CD14-positive monocyte (primary cell): ENCODE measurements around the gene VPS35L. TPM values are rescaled to one million over a fixed set of nuclear protein-coding genes. Genes with fewer than 3 reads are reported as not detected.

Experiments used
- DNase-seq, 3 donors: peaks; one replicate each; pipeline ENCODE4 v3.0.0-alpha.2; 2011 to 2022
- H2AFZ ChIP-seq: 2 replicates; pipeline ENCODE4 v1.6.0; 2012; ENCODE audit warnings: mild to moderate bottlenecking, low read depth, low read length, inconsistent platforms; ENCODE audit not compliant: insufficient read depth, poor library complexity, severe bottlenecking
- H3K27ac ChIP-seq, 2 donors: 1 replicate in 1 of 2; 2 replicates in 1 of 2; pipeline ENCODE4 v1.5.1; 2012 to 2013; ENCODE audit warnings: low read length in 2 of 2, control low read depth in 1 of 2, inconsistent platforms in 1 of 2, low read depth in 1 of 2, mild to moderate bottlenecking in 1 of 2
- H3K27me3 ChIP-seq, 2 donors: one replicate each; pipeline versions ENCODE4 v1.6.0 to v1.6.1; 2011 to 2013; ENCODE audit warnings: low read length in 2 of 2; ENCODE audit not compliant: control insufficient read depth in 2 of 2, insufficient read depth in 2 of 2
- H3K36me3 ChIP-seq, 2 donors: replicated peaks in 1 of 2; 1 replicate in 1 of 2; 2 replicates in 1 of 2; pipeline versions ENCODE4 v1.5.1 to v1.6.1; 2012 to 2013; ENCODE audit warnings: low read length in 2 of 2, control low read depth in 1 of 2, inconsistent platforms in 1 of 2, mild to moderate bottlenecking in 1 of 2; ENCODE audit not compliant: insufficient read depth in 2 of 2, control insufficient read depth in 1 of 2
- H3K4me1 ChIP-seq, 2 donors: 1 replicate in 1 of 2; 2 replicates in 1 of 2; pipeline versions ENCODE4 v1.5.1 to v1.6.1; 2012 to 2013; ENCODE audit warnings: low read length in 2 of 2, control low read depth in 1 of 2, inconsistent platforms in 1 of 2, mild to moderate bottlenecking in 1 of 2, moderate library complexity in 1 of 2; ENCODE audit not compliant: insufficient read depth in 2 of 2, control insufficient read depth in 1 of 2
- H3K4me2 ChIP-seq: replicated peaks from 2 replicates; pipeline ENCODE3; 2012; ENCODE audit warnings: low read length, moderate library complexity, mild to moderate bottlenecking; ENCODE audit not compliant: poor library complexity, severe bottlenecking; ENCODE audit errors: extremely low read depth
- H3K4me3 ChIP-seq, 3 experiments: fragments of 200-600 bp in 1 of 3; sonication (generic) in 1 of 3; replicated peaks in 1 of 3; 1 replicate in 2 of 3; 2 replicates in 1 of 3; pipeline ENCODE4 v1.5.1; 2011 to 2013; ENCODE audit warnings: low read length in 3 of 3, mild to moderate bottlenecking in 3 of 3, control low read depth in 2 of 3, low read depth in 2 of 3, inconsistent platforms in 1 of 3, moderate library complexity in 1 of 3
- H3K79me2 ChIP-seq: 2 replicates; pipeline ENCODE4 v1.6.0; 2012; ENCODE audit warnings: mild to moderate bottlenecking, control low read depth, inconsistent platforms, low read length, moderate library complexity; ENCODE audit not compliant: insufficient read depth
- H3K9ac ChIP-seq: 2 replicates; pipeline ENCODE4 v1.6.0; 2017; ENCODE audit warnings: low read length, mild to moderate bottlenecking; ENCODE audit not compliant: insufficient read depth, poor library complexity, severe bottlenecking
- H3K9me3 ChIP-seq, 2 donors: replicated peaks in 1 of 2; 1 replicate in 1 of 2; 2 replicates in 1 of 2; pipeline versions ENCODE4 v1.5.1 to v1.6.1; 2012 to 2013; ENCODE audit warnings: low read length in 2 of 2, control low read depth in 1 of 2; ENCODE audit not compliant: control insufficient read depth in 1 of 2, insufficient read depth in 1 of 2
- H4K20me1 ChIP-seq: 2 replicates; pipeline ENCODE4 v1.6.0; 2012; ENCODE audit warnings: mild to moderate bottlenecking, low read length, control low read depth, moderate library complexity; ENCODE audit not compliant: insufficient read depth
- H3K27ac Mint-ChIP-seq, 7 donors: one replicate each; pipeline ENCODE4 v1.8.0; 2020; ENCODE audit warnings: mild to moderate bottlenecking in 7 of 7, mixed read lengths in 7 of 7, moderate library complexity in 6 of 7, inconsistent platforms in 2 of 7
- H3K27me3 Mint-ChIP-seq, 3 donors: one replicate each; pipeline ENCODE4 v1.8.0; 2021 to 2022; ENCODE audit warnings: low read depth in 3 of 3, mild to moderate bottlenecking in 3 of 3, mixed read lengths in 3 of 3, moderate library complexity in 3 of 3, inconsistent platforms in 1 of 3
- H3K36me3 Mint-ChIP-seq, 2 donors: one replicate each; pipeline ENCODE4 v1.8.0; 2020; ENCODE audit warnings: mixed read lengths in 2 of 2, inconsistent platforms in 1 of 2, mild to moderate bottlenecking in 1 of 2
- H3K4me1 Mint-ChIP-seq: one replicate; pipeline ENCODE4 v1.8.0; 2020; ENCODE audit warnings: mild to moderate bottlenecking, mixed read lengths
- H3K4me3 Mint-ChIP-seq, 2 donors: one replicate each; pipeline ENCODE4 v1.8.0; 2020; ENCODE audit warnings: mild to moderate bottlenecking in 2 of 2, mixed read lengths in 2 of 2, moderate library complexity in 1 of 2
- H3K9me3 Mint-ChIP-seq, 7 donors: one replicate each; pipeline ENCODE4 v1.8.0; 2020 to 2022; ENCODE audit warnings: mixed read lengths in 7 of 7, mild to moderate bottlenecking in 6 of 7, moderate library complexity in 6 of 7, inconsistent platforms in 2 of 7
- CTCF ChIP-seq: fragments of 200-600 bp; IDR thresholded peaks from one replicate; pipeline ENCODE4 v1.8.0; 2022; ENCODE audit warnings: antibody characterized with exemption, mild to moderate bottlenecking
- WGBS: methylation state at CpG from one replicate; pipeline ENCODE4 v1.1.5; 2013; ENCODE audit warnings: missing lambda C conversion rate; ENCODE audit not compliant: insufficient coverage; 5-methylcytosine and 5-hydroxymethylcytosine counted together
- intact Hi-C, 2 donors: fragments of 100-400 bp; cut with micrococcal nuclease; formaldehyde crosslinking; loops; one replicate each; pipeline versions ENCODE4 v1.15.0 to v1.15.1; 2023
- polyA plus RNA-seq, 3 donors: library from polyadenylated mRNA; depleted of rRNA in 1 of 3; unstranded in 2 of 3; stranded (reverse) in 1 of 3; fragments of 300-500 nt in 2 of 3; fragments of >200 nt in 1 of 3; fragmentation: Illumina TruSeq in 2 of 3; gene quantifications; 1 replicate in 2 of 3; 2 replicates in 1 of 3; pipeline ENCODE4 v1.2.3, GENCODE V29; 2012 to 2021

VPS35L gene
- polyA plus RNA-seq, 3 donors: 29.7 to 51.4 (median 48.8) TPM

DNA sequence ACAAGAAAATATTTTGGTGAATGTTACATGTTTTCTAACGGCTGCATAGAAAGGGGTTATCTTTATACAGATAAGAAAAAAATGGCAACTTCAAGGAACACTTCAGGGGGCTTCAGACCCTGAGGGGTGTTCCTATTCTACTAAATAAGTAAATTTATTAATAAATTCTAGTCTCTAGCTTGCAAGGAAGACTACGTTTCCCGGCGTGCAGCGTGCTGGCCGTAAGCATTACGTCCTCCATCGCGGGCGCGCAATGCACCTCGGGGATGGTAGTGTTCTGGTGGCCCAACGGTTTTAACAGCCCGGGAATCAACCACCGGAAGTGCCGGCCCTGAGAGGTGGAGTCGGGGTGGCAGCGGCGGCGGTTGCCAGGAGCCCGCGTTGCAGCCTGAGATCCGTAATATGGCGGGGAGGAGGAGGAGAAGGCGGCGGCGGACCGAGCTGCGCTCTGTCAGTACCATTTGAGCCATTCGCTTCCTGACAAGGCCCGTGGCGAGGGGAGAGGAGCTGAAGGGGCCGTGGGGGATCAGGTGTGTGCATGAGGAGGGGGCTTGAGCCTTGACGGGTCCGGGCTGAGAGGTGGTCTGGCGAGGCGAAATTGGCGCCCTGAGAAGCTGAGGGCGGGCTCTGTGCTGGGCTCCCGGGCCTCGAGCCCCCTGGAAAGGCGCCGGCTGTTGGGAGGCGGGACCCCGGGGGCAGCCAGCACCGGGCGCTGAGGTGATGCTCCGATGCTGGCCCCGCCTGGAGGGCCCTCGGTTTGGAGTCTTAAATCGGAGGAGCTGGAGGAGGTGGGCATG lies 31.7 kb upstream of the VPS35L start, which contains the start of gene CCP110:
Gene CCP110, plus strand, starts transcription at position 384 of the 797 bp plus-strand sequence. CDS start 3,940 bp downstream, outside the sequence.
- Histone ChIP-seq H4K20me1 (peaks cover 8% of the 10 kb centered on the region), H3K79me2 (peaks cover 80% of the 10 kb centered on the region), H3K4me3 (peak within 1 kb of the TSS; percentile 55 to 96 (median 65)), H2AFZ (peak within 1 kb of the TSS; percentile 97), H3K27me3 (no peaks in the 10 kb centered on the region), H3K27ac (peak within 1 kb of the TSS; percentile 4 to 85), H3K4me1 (peaks cover 34 to 57% of the 10 kb centered on the region in 2 donors), H3K4me2 (peak within 1 kb of the TSS; percentile 100), H3K9ac (peak within 1 kb of the TSS; percentile 73), H3K9me3 (no peaks in the 10 kb centered on the region), H3K36me3 (peaks cover 12 to 13% of the 10 kb centered on the region in 2 donors)
- under 1% methylated on average over 47 of the region's 51 CpGs for WGBS
- H3K4me3 Mint-ChIP-seq: peak within 1 kb of the TSS; percentile 100
- intact Hi-C loops: loop anchor here (1.0 to 5.0 kb wide), 4 partner anchors 32 to 721 kb away; partner anchors contain the start of genes VPS35L (in 2 of the 2), ARL6IP1 (in 1 of the 2) and COQ7 (in 1 of the 2)
- TF ChIP-seq CTCF: no peak
- H3K36me3 Mint-ChIP-seq: peaks cover 9 to 14% of the 10 kb centered on the region in 2 donors
- H3K27me3 Mint-ChIP-seq: peaks cover 0 to 2% (median 0%) of the 10 kb centered on the region in 3 donors
- peaks cover 42% of the 10 kb centered on the region for H3K4me1 Mint-ChIP-seq
- peak within 1 kb of the TSS; percentile 88 to 96 (median 93) for H3K27ac Mint-ChIP-seq
- H3K9me3 Mint-ChIP-seq: peaks cover 0 to 2% (median 0%) of the 10 kb centered on the region in 7 donors
- DNase-seq: peak; percentile 90 to 94 (median 91)

DNA sequence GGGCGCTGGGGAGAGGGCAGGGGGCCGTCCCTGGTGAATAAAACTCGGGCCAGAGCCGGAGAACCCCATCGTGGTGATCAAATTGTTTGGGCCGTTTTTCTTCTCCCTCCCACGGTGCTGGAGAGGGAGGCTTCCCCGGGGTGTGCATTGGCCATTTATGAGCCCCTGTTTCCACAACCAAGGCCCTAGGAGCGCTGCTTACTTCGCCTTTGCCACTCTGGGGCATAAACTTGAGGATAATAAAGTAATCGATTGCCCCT lies 31.2 kb upstream of the VPS35L start:
- 0% methylated on average over 5 of the region's 11 CpGs for WGBS

More for the DNA sequence above, 31.2 kb upstream of the VPS35L start:
- no peaks in the 10 kb centered on the region for H3K27me3 ChIP-seq
- DNase-seq: no peak
- H3K4me3 Mint-ChIP-seq: peak overlapping the region; percentile 100
- peak overlapping the region; percentile 73 for H3K9ac ChIP-seq
- no peaks in the 10 kb centered on the region for H3K9me3 ChIP-seq
- no peak for TF ChIP-seq CTCF
- peak overlapping the region; percentile 85 to 96 (median 92) for H3K27ac Mint-ChIP-seq
- peaks cover 34 to 53% of the 10 kb centered on the region in 2 donors for H3K4me1 ChIP-seq
- peak overlapping the region; percentile 100 for H3K4me2 ChIP-seq
- intact Hi-C loops: loop anchor here (5.0 kb wide), 3 partner anchors 33 to 722 kb away; partner anchors contain the start of genes ARL6IP1 (in 1 of the 2), COQ7 (in 1 of the 2) and VPS35L (in 1 of the 2)
- peaks cover 78% of the 10 kb centered on the region for H3K79me2 ChIP-seq
- H3K4me3 ChIP-seq: peak overlapping the region; percentile 55 to 96 (median 65)
- peak overlapping the region; percentile 97 for H2AFZ ChIP-seq
- peaks cover 8% of the 10 kb centered on the region for H4K20me1 ChIP-seq
- H3K4me1 Mint-ChIP-seq: peaks cover 38% of the 10 kb centered on the region
- peaks cover 0 to 2% (median 0%) of the 10 kb centered on the region in 7 donors for H3K9me3 Mint-ChIP-seq
- H3K27ac ChIP-seq: peak overlapping the region; percentile 4 to 85
- peaks cover 17 to 18% of the 10 kb centered on the region in 2 donors for H3K36me3 ChIP-seq
- peaks cover 10 to 15% of the 10 kb centered on the region in 2 donors for H3K36me3 Mint-ChIP-seq
- peaks cover 0 to 2% (median 0%) of the 10 kb centered on the region in 3 donors for H3K27me3 Mint-ChIP-seq
